Activated CD8-positive, alpha-beta T cell treated with anti-CD3 and anti-CD28 coated beads for 36 hours (primary cell): ENCODE data around the gene TBC1D1. TPM values are rescaled to one million over a fixed set of nuclear protein-coding genes. Genes with fewer than 3 reads are reported as not detected.
A peak's percentile ranks its signal among the peaks of the same experiment; 100 is the strongest.

ENCODE experiments used
- ATAC-seq: fragments of 200-7000 bp; cut with Tn5 transposase; one replicate; pipeline ENCODE4 v1.10.0; 2021; ENCODE audit warnings: mild to moderate bottlenecking, moderate library complexity
- CTCF ChIA-PET: fragments of 350-600 bp; sonication (Branson Sonifier 250); formaldehyde crosslinking; loops from one replicate; lab custom pipeline; 2021; ENCODE audit warnings: antibody characterized with exemption; lab: Charles Lee
- POLR2A ChIA-PET: fragments of 350-600 bp; sonication (Branson Sonifier 250); formaldehyde crosslinking; loops from one replicate; lab custom pipeline; 2021; ENCODE audit warnings: antibody characterized with exemption; lab: Charles Lee
- DNase-seq: peaks from one replicate; pipeline ENCODE4 v3.0.0-alpha.2; 2020
- H3K27ac Mint-ChIP-seq: one replicate; pipeline ENCODE4 v1.8.0; 2021; ENCODE audit warnings: mild to moderate bottlenecking, mixed read lengths
- H3K27me3 Mint-ChIP-seq: one replicate; pipeline ENCODE4 v1.8.0; 2021; ENCODE audit warnings: mixed read lengths
- H3K36me3 Mint-ChIP-seq: one replicate; pipeline ENCODE4 v1.8.0; 2021; ENCODE audit warnings: low read depth, mixed read lengths
- H3K4me1 Mint-ChIP-seq: one replicate; pipeline ENCODE4 v1.8.0; 2021; ENCODE audit warnings: low read depth, mixed read lengths
- H3K4me3 Mint-ChIP-seq: one replicate; pipeline ENCODE4 v1.8.0; 2021; ENCODE audit warnings: mild to moderate bottlenecking, moderate library complexity, mixed read lengths
- H3K9me3 Mint-ChIP-seq: one replicate; pipeline ENCODE4 v1.8.0; 2021; ENCODE audit warnings: mixed read lengths
- intact Hi-C: fragments of 100-400 bp; cut with micrococcal nuclease; formaldehyde crosslinking; loops from one replicate; pipeline ENCODE4 v1.10.0; 2022
- total RNA-seq, 2 experiments: library from RNA; stranded (reverse); gene quantifications; one replicate each; pipeline ENCODE4 v1.2.3, GENCODE V29; 2021
- TF ChIP-seq, protein P1 (sequence below): fragments of 200-600 bp; IDR thresholded peaks from one replicate; pipeline ENCODE4 v1.8.0; 2022; ENCODE audit warnings: antibody characterized with exemption, mild to moderate bottlenecking

Gene TBC1D1
- total RNA-seq, 2 experiments from 2014 or later: 79.4 to 91.4 TPM

DNA sequence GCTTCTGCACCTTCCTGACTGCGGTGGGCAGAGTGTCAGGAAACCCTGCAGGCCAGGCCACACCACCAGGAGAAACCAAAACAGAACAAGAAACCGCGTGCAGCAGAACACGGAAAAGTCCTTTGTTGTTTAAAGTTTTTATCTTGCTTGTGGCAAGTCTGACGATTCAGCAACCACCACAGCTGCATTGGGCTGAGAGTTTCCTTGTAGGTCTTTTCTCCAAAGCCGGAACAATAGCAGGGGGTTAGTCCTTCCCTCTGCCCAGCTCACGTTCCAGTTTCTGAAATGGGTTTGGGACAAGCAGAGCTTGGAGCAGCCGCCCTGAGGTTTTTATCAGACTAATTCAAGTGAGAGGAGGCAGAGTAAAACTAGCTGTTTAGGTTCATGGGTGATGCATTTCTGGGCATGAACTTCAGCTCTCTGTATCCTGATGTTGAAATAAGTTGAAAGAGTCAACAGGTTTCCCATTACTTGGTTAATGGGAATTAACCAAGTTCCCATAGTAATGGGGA, 286.2 kb downstream of the TBC1D1 start:
- peak; percentile 57 for ATAC-seq
- H3K9me3 Mint-ChIP-seq: peaks cover 1% of the 10 kb centered on the region
- intact Hi-C loops: loop anchor here (5.0 kb wide), 3 partner anchors 45 to 135 kb away; no protein-coding TSS in a partner anchor
- H3K36me3 Mint-ChIP-seq: no peaks in the 10 kb centered on the region
- H3K27ac Mint-ChIP-seq: peak overlapping the region; percentile 73
- no peaks in the 10 kb centered on the region for H3K27me3 Mint-ChIP-seq
- peaks cover 46% of the 10 kb centered on the region for H3K4me1 Mint-ChIP-seq
- peak overlapping the region; percentile 12 for H3K4me3 Mint-ChIP-seq
- ChIA-PET POLR2A (interaction anchor here (1.5 kb wide), 1 partner anchor 14 kb away, joined by 3 read pairs; no protein-coding TSS in a partner anchor), CTCF (interaction anchor here (1.0 to 11.3 kb wide), 8 partner anchors 23 to 553 kb away, joined by 3 to 136 read pairs (median 4); no protein-coding TSS in a partner anchor)
- DNase-seq: peak; percentile 70
- TF ChIP-seq, protein P1, sequence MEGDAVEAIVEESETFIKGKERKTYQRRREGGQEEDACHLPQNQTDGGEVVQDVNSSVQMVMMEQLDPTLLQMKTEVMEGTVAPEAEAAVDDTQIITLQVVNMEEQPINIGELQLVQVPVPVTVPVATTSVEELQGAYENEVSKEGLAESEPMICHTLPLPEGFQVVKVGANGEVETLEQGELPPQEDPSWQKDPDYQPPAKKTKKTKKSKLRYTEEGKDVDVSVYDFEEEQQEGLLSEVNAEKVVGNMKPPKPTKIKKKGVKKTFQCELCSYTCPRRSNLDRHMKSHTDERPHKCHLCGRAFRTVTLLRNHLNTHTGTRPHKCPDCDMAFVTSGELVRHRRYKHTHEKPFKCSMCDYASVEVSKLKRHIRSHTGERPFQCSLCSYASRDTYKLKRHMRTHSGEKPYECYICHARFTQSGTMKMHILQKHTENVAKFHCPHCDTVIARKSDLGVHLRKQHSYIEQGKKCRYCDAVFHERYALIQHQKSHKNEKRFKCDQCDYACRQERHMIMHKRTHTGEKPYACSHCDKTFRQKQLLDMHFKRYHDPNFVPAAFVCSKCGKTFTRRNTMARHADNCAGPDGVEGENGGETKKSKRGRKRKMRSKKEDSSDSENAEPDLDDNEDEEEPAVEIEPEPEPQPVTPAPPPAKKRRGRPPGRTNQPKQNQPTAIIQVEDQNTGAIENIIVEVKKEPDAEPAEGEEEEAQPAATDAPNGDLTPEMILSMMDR: no peak

DNA sequence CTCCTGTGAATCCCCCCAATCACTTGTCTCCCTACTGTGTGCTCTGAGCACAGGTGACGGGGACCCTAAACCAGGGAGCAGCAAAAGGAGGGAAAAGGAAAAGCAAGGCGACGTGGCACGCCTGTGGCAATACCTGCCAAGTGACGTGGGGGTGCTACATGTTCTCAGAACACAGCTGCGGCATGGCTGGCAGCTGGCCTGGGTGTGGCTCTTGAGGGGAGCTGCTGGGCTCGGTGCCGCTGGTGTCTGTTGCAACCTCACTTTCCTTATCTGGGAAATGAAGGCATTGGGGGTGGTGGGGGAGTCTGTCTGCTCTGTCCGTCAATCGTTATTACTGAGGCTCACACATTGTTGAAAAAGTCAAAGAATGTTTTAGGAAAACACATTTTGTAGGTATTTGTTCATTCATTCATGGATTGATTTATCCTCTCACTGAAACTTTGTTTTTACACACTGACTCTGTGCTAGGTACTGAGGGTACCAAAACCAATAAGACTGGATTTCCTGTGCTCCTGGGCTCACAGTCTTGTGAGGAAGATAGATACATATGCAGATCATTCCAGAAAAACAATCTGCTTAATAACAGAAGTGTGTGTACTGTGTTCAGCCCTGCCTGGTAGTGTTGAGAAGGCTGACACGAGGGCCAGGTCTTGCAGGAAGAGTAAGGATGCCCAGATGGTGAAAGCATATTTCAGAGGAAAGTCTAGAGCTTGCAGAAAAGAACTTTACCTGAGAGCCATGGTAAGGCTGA, 286.9 kb downstream of the TBC1D1 start:
- Mint-ChIP-seq H3K9me3 (peaks cover under 1% of the 10 kb centered on the region), H3K4me1 (peaks cover 46% of the 10 kb centered on the region), H3K36me3 (no peaks in the 10 kb centered on the region), H3K27me3 (no peaks in the 10 kb centered on the region), H3K4me3 (peak overlapping the region; percentile 28), H3K27ac (peak overlapping the region; percentile 73)
- peak; percentile 57 for DNase-seq
- ChIA-PET CTCF (interaction anchor here (1.0 to 11.3 kb wide), 11 partner anchors 16 to 552 kb away, joined by 3 to 136 read pairs (median 4); no protein-coding TSS in a partner anchor), POLR2A (no interaction called here)
- peak; percentile 59 for ATAC-seq
- TF ChIP-seq, protein P1: no peak
- intact Hi-C loops: loop anchor here (5.0 kb wide), 3 partner anchors 46 to 134 kb away; no protein-coding TSS in a partner anchor

DNA sequence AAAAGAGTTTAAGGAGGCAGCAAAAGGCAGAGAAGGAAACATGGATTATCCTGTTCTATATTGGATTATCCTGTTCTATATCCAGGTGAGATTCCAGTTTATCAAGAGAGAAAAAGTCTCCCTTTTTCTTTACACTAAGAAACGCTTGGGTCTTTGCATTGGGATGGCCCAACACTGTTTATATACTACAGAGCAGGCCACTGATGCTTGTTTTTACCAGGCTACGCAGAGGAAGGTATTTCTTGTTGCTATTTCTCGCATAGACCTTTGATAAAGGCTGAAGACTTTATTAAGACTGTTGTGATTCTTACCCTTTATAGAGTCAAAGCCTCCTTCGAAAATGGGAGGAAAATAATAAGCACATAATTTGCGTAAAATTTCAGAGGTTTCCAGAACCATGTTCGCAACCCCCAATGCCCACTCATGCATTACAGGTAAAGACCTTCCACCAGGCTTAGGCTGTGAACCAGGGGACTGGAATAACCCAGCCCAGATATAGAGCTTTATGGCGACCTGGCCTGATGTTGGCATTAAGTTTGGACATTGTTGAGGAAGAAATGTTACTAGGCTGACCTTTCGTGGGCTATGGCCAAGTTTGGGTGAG, 287.6 kb downstream of the TBC1D1 start:
- no peak for DNase-seq
- no peak for ATAC-seq
- intact Hi-C loops: loop anchor here (5.0 kb wide), 3 partner anchors 46 to 134 kb away; no protein-coding TSS in a partner anchor
- ChIA-PET POLR2A (no interaction called here), CTCF (interaction anchor here (0.6 to 11.3 kb wide), 20 partner anchors 9 to 581 kb away, joined by 3 to 136 read pairs (median 9); no protein-coding TSS in a partner anchor)
- Mint-ChIP-seq H3K27ac (no peak overlapping the region), H3K36me3 (no peaks in the 10 kb centered on the region), H3K4me3 (no peak overlapping the region), H3K27me3 (no peaks in the 10 kb centered on the region), H3K4me1 (peaks cover 45% of the 10 kb centered on the region), H3K9me3 (no peaks in the 10 kb centered on the region)
- TF ChIP-seq, protein P1: no peak

DNA sequence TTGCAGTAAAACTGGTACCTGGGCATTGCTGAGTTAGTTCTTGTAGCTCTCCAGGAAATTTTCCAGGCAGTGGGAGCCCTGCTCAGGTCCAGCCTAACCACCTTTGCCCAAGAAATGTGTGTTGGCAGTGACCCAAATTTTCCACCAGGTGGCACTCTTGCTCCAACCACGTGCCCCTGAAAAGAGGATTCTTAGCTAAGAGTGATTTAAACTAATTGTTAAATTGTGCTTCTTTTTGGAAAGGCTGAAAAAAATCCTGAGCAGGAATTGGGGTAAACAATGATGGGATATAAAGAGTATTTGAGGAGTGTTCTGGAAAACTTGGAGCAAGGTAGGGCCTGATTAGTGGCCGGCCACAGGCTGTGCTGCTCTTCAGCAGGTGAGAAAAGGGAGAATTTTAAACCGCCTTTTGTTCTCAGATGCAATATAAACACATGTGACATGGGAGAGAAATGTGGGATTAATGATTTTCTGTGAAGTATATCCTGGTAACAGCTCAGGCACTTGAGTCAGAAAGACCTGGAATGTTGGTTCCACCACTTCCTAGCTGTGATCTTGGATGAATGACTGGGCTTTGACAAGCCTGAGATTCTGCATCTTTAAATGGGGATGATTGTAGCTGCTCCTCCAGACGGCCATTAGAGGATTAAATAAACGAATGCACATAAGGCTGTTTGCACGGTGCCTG, 288.9 kb downstream of the TBC1D1 start:
- TF ChIP-seq, protein P1: peak; percentile 96
- CTCF ChIA-PET: interaction anchor here (0.6 to 11.3 kb wide), 90 partner anchors 9 to 709 kb away, joined by 3 to 136 read pairs (median 5); partner anchors contain the start of genes TLR1 and TLR10
- no peaks in the 10 kb centered on the region for H3K27me3 Mint-ChIP-seq
- H3K9me3 Mint-ChIP-seq: no peaks in the 10 kb centered on the region
- H3K4me3 Mint-ChIP-seq: no peak overlapping the region
- H3K4me1 Mint-ChIP-seq: peaks cover 33% of the 10 kb centered on the region
- H3K27ac Mint-ChIP-seq: no peak overlapping the region
- intact Hi-C loops: loop anchor here (1.0 to 5.0 kb wide), 5 partner anchors 48 to 551 kb away; no protein-coding TSS in a partner anchor
- no peaks in the 10 kb centered on the region for H3K36me3 Mint-ChIP-seq
- POLR2A ChIA-PET: interaction anchor here (0.6 to 1.6 kb wide), 6 partner anchors 13 to 579 kb away, joined by 3 to 4 read pairs (median 4); no protein-coding TSS in a partner anchor
- DNase-seq (peak; percentile 82), ATAC-seq (peak; percentile 65)
